H1 (cell line): ENCODE data around the gene PCDH8. TPM values are rescaled to one million over a fixed set of nuclear protein-coding genes. Genes with fewer than 3 reads are reported as not detected.

Experiments
- CTCF ChIA-PET: fragments of 300-600 bp; sonication (Branson Sonifier 250); formaldehyde crosslinking; loops from one replicate; lab custom pipeline; 2021; ENCODE audit not compliant: partially characterized antibody; lab: Charles Lee
- POLR2A ChIA-PET: fragments of 300-600 bp; sonication (Branson Sonifier 250); formaldehyde crosslinking; loops from one replicate; lab custom pipeline; 2021; ENCODE audit warnings: inconsistent platforms; ENCODE audit not compliant: partially characterized antibody; lab: Charles Lee
- DNase-seq, 2 experiments: peaks; one replicate each; pipeline versions ENCODE4 v3.0.0 to v3.0.0-alpha.2; 2010 to 2022; ENCODE audit warnings: low spot score in 2 of 2, low read depth in 1 of 2, mixed read lengths in 1 of 2
- FAIRE-seq: peaks from 2 replicates; lab custom pipeline; 2011; peaks lifted over from hg19 to GRCh38; lab: Jason Lieb, UNC
- H2AFZ ChIP-seq: 2 replicates; pipeline ENCODE4 v1.8.1; 2012; ENCODE audit warnings: low read length, inconsistent platforms
- H2AK5ac ChIP-seq: 2 replicates; pipeline ENCODE4 v1.6.1; 2013; ENCODE audit warnings: low read depth, low read length
- H2BK120ac ChIP-seq: replicated peaks from 2 replicates; pipeline ENCODE3; 2013; ENCODE audit warnings: low read depth, low read length, inconsistent platforms
- H2BK12ac ChIP-seq: 2 replicates; pipeline ENCODE4 v1.6.1; 2013; ENCODE audit warnings: low read depth, low read length
- H2BK15ac ChIP-seq: 2 replicates; pipeline ENCODE4 v1.6.1; 2013; ENCODE audit warnings: low read length
- H2BK20ac ChIP-seq: 2 replicates; pipeline ENCODE4 v1.6.1; 2013; ENCODE audit warnings: low read length
- H2BK5ac ChIP-seq: 2 replicates; pipeline ENCODE4 v1.6.1; 2013; ENCODE audit warnings: low read depth, low read length
- H3K14ac ChIP-seq: 2 replicates; pipeline ENCODE4 v1.6.1; 2013; ENCODE audit warnings: inconsistent platforms; ENCODE audit not compliant: insufficient read length
- H3K18ac ChIP-seq: 2 replicates; pipeline ENCODE4 v1.6.1; 2013; ENCODE audit warnings: low read length; ENCODE audit errors: extremely low read depth
- H3K23ac ChIP-seq: 2 replicates; pipeline ENCODE4 v1.6.1; 2013; ENCODE audit warnings: inconsistent platforms; ENCODE audit not compliant: insufficient read length
- H3K23me2 ChIP-seq: 2 replicates; pipeline ENCODE4 v1.6.1; 2013; ENCODE audit warnings: low read depth, low read length
- H3K27ac ChIP-seq: 2 replicates; pipeline ENCODE4 v1.6.1; 2011; ENCODE audit warnings: low read depth, low read length, inconsistent platforms
- H3K27me3 ChIP-seq, 4 experiments: replicated peaks in 1 of 4; 1 replicate in 1 of 4; 2 replicates in 3 of 4; pipeline versions ENCODE4 v1.6.1 to v1.8.1; 2011 to 2013; ENCODE audit warnings: low read length in 3 of 4, mild to moderate bottlenecking in 3 of 4, inconsistent platforms in 2 of 4, mixed read lengths in 2 of 4, moderate library complexity in 1 of 4; ENCODE audit not compliant: control insufficient read depth in 3 of 4, insufficient read depth in 3 of 4; ENCODE audit errors: extremely low read depth in 1 of 4
- H3K36me3 ChIP-seq, 4 experiments: 2 replicates each; pipeline versions ENCODE4 v1.6.1 to v1.8.1; 2011 to 2013; ENCODE audit warnings: mild to moderate bottlenecking in 4 of 4, low read length in 3 of 4, moderate library complexity in 2 of 4, control low read depth in 1 of 4, inconsistent platforms in 1 of 4; ENCODE audit not compliant: insufficient read depth in 4 of 4, control insufficient read depth in 2 of 4
- H3K4ac ChIP-seq: replicated peaks from 2 replicates; pipeline ENCODE3; 2013; ENCODE audit warnings: low read length, low read depth, mixed read lengths, inconsistent platforms; ENCODE audit not compliant: insufficient read length
- H3K4me1 ChIP-seq, 4 experiments: replicated peaks in 1 of 4; 1 replicate in 1 of 4; 2 replicates in 3 of 4; pipeline versions ENCODE4 v1.6.1 to v1.8.1; 2011 to 2013; ENCODE audit warnings: low read length in 3 of 4, inconsistent platforms in 2 of 4, mixed read lengths in 1 of 4; ENCODE audit not compliant: insufficient read depth in 4 of 4, control insufficient read depth in 3 of 4
- H3K4me2 ChIP-seq, 2 experiments: 2 replicates each; pipeline versions ENCODE4 v1.6.1 to v1.8.1; 2011 to 2013; ENCODE audit warnings: low read depth in 2 of 2, low read length in 2 of 2, control low read depth in 1 of 2, inconsistent platforms in 1 of 2, mild to moderate bottlenecking in 1 of 2; ENCODE audit not compliant: insufficient read depth in 1 of 2
- H3K4me3 ChIP-seq, 4 experiments: fragments of 200-600, 300-600 bp in 1 of 4; sonication (generic), shearing (Covaris generic), sonication (Bioruptor Twin) in 1 of 4; 2 replicates each; pipeline versions ENCODE4 v1.5.1 to v1.8.1; 2011 to 2016; ENCODE audit warnings: low read length in 4 of 4, low read depth in 3 of 4, control low read depth in 2 of 4, inconsistent platforms in 2 of 4, mild to moderate bottlenecking in 2 of 4, mixed read lengths in 1 of 4, moderate library complexity in 1 of 4; ENCODE audit not compliant: insufficient read depth in 2 of 4; ENCODE audit errors: extremely low read depth in 1 of 4
- H3K56ac ChIP-seq: replicated peaks from 2 replicates; pipeline ENCODE3; 2013; ENCODE audit warnings: low read depth, mild to moderate bottlenecking, mixed read lengths, low read length, inconsistent platforms; ENCODE audit not compliant: insufficient read length
- H3K79me1 ChIP-seq: 2 replicates; pipeline ENCODE4 v1.6.1; 2013; ENCODE audit warnings: low read depth, low read length, control low read depth
- H3K79me2 ChIP-seq, 2 experiments: 2 replicates each; pipeline versions ENCODE4 v1.6.1 to v1.8.1; 2012 to 2013; ENCODE audit warnings: low read length in 2 of 2, mild to moderate bottlenecking in 2 of 2, inconsistent platforms in 1 of 2; ENCODE audit not compliant: insufficient read depth in 2 of 2, control insufficient read depth in 1 of 2
- H3K9ac ChIP-seq, 4 experiments: replicated peaks in 1 of 4; 1 replicate in 1 of 4; 2 replicates in 3 of 4; pipeline versions ENCODE4 v1.6.1 to v1.8.1; 2011 to 2013; ENCODE audit warnings: low read depth in 3 of 4, low read length in 3 of 4, control low read depth in 2 of 4, mild to moderate bottlenecking in 2 of 4, moderate library complexity in 2 of 4, inconsistent platforms in 1 of 4; ENCODE audit errors: extremely low read depth in 1 of 4
- H3K9me3 ChIP-seq, 2 experiments: 2 replicates each; pipeline versions ENCODE4 v1.6.1 to v1.8.1; 2012 to 2013; ENCODE audit warnings: mild to moderate bottlenecking in 2 of 2, moderate library complexity in 2 of 2, control low read depth in 1 of 2, inconsistent platforms in 1 of 2, low read depth in 1 of 2, low read length in 1 of 2, mixed read lengths in 1 of 2; ENCODE audit not compliant: insufficient read depth in 2 of 2
- H4K20me1 ChIP-seq, 2 experiments: replicated peaks in 1 of 2; 2 replicates each; pipeline versions ENCODE3 to v1.8.1; 2011 to 2013; ENCODE audit warnings: inconsistent platforms in 2 of 2, low read length in 2 of 2, mild to moderate bottlenecking in 1 of 2; ENCODE audit not compliant: insufficient read depth in 2 of 2, control insufficient read depth in 1 of 2
- H4K5ac ChIP-seq: 2 replicates; pipeline ENCODE4 v1.6.1; 2013; ENCODE audit warnings: low read length, low read depth, mixed read lengths, inconsistent platforms; ENCODE audit not compliant: insufficient read length
- H4K8ac ChIP-seq: 2 replicates; pipeline ENCODE4 v1.8.0; 2013; ENCODE audit warnings: mild to moderate bottlenecking, moderate library complexity, low read length, inconsistent platforms; ENCODE audit not compliant: insufficient read depth; ENCODE audit errors: extremely low read depth
- H4K91ac ChIP-seq: replicated peaks from 2 replicates; pipeline ENCODE3; 2013; ENCODE audit warnings: low read length, mixed read lengths, inconsistent platforms; ENCODE audit not compliant: insufficient read length
- GTF2F1 ChIP-seq: IDR thresholded peaks from 2 replicates; pipeline ENCODE4 v1.6.1; 2012; ENCODE audit warnings: low read depth, low read length, improper control_type of control experiment, borderline replicate concordance
- TEAD4 ChIP-seq: IDR thresholded peaks from 2 replicates; pipeline ENCODE4 v1.6.1; 2012; ENCODE audit warnings: low read depth, low read length, inconsistent platforms, mixed read lengths
- WGBS, 2 experiments: shearing (Covaris generic) in 1 of 2; methylation state at CpG; one replicate each; pipeline versions ENCODE4 v1.1.6 to v1.1.7; 2013 to 2015; ENCODE audit warnings: low lambda C conversion rate in 2 of 2, mixed read lengths in 2 of 2, inconsistent platforms in 1 of 2, low coverage in 1 of 2, missing lambda C conversion rate in 1 of 2; ENCODE audit not compliant: insufficient replicate concordance in 2 of 2, insufficient coverage in 1 of 2, insufficient read length in 1 of 2; ENCODE audit errors: extremely low coverage in 1 of 2, missing lambda C conversion rate in 1 of 2; 5-methylcytosine and 5-hydroxymethylcytosine counted together
- polyA plus RNA-seq, 7 experiments: library from polyadenylated mRNA; depleted of rRNA in 3 of 7; stranded (reverse) in 5 of 7; unstranded in 2 of 7; fragments of >200 nt in 5 of 7; fragments of 200-250 nt in 2 of 7; gene quantifications; 1 replicate in 5 of 7; 2 replicates in 1 of 7; 4 replicates in 1 of 7; pipeline versions ENCODE4 v1.2.1 to v1.2.3, GENCODE V29; 2011 to 2013; ENCODE audit warnings: missing spikeins in 2 of 7, mixed read lengths in 2 of 7
- total RNA-seq: library from RNA; stranded (reverse); fragmentation: NEBNext Ultra II Directional; extraction: Animal tissue kit (Norgen Biotek cat#: 25700); gene quantifications from 2 replicates; pipeline ENCODE4 v1.2.1, GENCODE V29; 2021

PCDH8 gene
- total and polyA plus RNA-seq, 2 of the 8 experiments (the other 6 are each of a cell fraction or from before 2014, with no cell fraction given), result 0.82 to 1.6 TPM

- no peaks in the 10 kb centered on the region for H3K9me3 ChIP-seq
- no peak overlapping the region for H2BK5ac ChIP-seq
- H3K23ac ChIP-seq, result no peak overlapping the region
- no peak overlapping the region for H2BK12ac ChIP-seq
- no peak overlapping the region for H3K9ac ChIP-seq
- no peak overlapping the region for H2BK20ac ChIP-seq
- H3K14ac ChIP-seq, result no peak overlapping the region
- H3K36me3 ChIP-seq, result no peaks in the 10 kb centered on the region
- H3K27me3 ChIP-seq, result 0 out of 7 replicates have a peak, but pooled peaks cover 0 to 2% (median 0%) of the 10 kb centered on the region in 4 experiments
- no peak for TF ChIP-seq GTF2F1
- TF ChIP-seq TEAD4, result no peak
- no peaks in the 10 kb centered on the region for H4K20me1 ChIP-seq
- H4K91ac ChIP-seq, result no peak overlapping the region
- no peaks in the 10 kb centered on the region for H3K79me2 ChIP-seq
- H3K56ac ChIP-seq, result no peak overlapping the region
- no peak overlapping the region for H3K4me2 ChIP-seq
- ChIA-PET POLR2A (interaction anchor here (1.2 to 1.4 kb wide), 2 partner anchors 10 to 12 kb away, joined by 3 read pairs; no protein-coding TSS in a partner anchor), CTCF (interaction anchor here (1.1 to 17.1 kb wide), 8 partner anchors 7 to 100 kb away, joined by 3 to 177 read pairs (median 10); partner anchors contain the start of gene PCDH8)
- no peak overlapping the region for H3K18ac ChIP-seq
- no peak for FAIRE-seq
- H3K4me1 ChIP-seq, result peaks cover 0 to 5% (median 2%) of the 10 kb centered on the region in 4 experiments; a peak in 2 of 7 replicates
- H2AK5ac ChIP-seq, result no peak overlapping the region
- H4K5ac ChIP-seq, result no peak overlapping the region
- no peak overlapping the region for H2BK15ac ChIP-seq
- H3K4me3 ChIP-seq, result no peak overlapping the region
- H2AFZ ChIP-seq, result no peak overlapping the region
- H3K4ac ChIP-seq, result no peak overlapping the region
- H4K8ac ChIP-seq, result no peak overlapping the region
- H3K79me1 ChIP-seq, result no peaks in the 10 kb centered on the region
- no peak overlapping the region for H3K27ac ChIP-seq
- 87% methylated on average over 4 of the region's 4 CpGs; no CpG with 5 or more reads in 1 of the 2 experiments for WGBS, 2 experiments
- no peak overlapping the region for H2BK120ac ChIP-seq
- no peak for DNase-seq
- H3K23me2 ChIP-seq, result no peaks in the 10 kb centered on the region
Observed at GRCh38 chr13:52868190-52868589, 19.8 kb upstream of the PCDH8 start.
